HG02885 (cell line): ENCODE results near the gene SUMO2.
A peak's percentile ranks its signal among the peaks of the same experiment; 100 is the strongest.
"Not testable (repeated sequence)": the region's sequence is repeated elsewhere in the genome, so short reads cannot be mapped to it uniquely, and the experiment has no call there.

Source experiments
- ATAC-seq: cut with Tn5 transposase; IDR thresholded peaks from one replicate; pipeline ENCODE4 v1.9.1; 2021; ENCODE audit warnings: mild to moderate bottlenecking; ENCODE audit not compliant: unreplicated experiment, poor library complexity

SUMO2 gene

DNA sequence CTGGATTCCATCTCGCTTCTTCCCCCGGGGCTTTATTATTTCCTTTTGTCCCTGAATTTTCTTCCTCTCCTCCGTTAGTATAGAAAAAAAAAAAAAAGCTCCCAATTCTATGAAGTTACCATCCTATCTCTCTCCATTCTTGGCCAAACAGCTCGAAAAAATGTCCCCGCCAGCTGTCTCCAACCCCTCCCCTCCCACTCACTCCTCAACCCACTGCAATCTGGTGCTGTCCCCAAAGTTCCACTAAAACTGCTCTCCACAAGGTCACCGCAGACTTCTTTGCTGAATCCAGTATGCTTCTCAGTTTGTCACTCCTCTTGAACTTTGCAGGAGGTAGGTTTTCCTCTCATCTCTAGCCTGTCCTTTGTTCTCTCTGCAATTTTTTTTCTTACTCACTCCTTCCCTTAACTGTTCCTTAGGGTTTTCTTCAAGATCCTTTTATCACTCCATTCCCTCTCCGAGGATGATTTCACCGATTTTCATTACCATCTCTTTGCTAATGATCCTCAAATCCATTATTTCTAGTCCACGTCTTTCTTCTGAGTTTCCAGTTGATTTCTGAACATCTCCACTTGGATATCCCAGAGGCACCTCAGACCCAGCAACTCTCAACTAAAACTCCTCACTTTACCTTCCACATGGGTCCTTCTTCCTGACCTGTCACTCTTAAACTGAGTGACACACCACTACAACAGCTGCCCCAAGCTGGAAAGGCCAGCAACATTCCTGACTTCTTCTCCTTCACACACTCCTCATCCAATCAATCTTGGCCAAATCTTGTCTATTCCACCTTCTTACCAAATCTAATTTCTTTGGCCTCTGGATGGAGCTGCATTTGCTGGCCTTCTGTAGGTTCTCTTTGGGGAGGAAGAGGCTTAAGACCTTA is 1.5 kb upstream of the SUMO2 start:
- ATAC-seq: no peak

DNA sequence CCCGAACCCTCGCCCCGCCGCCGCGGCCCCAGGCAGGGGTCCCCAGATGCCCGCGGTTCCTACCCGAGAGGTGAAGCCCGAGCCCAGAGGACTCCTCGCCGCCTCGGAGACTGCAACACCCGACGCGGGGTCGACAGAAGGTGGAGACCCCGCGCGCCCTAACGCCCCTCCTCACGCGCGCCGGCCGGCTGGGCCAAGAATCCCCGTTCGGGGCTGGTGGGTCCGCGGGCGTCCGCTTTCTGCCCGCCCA is 515 bp downstream of the SUMO2 start:
- ATAC-seq: peak; percentile 22

DNA sequence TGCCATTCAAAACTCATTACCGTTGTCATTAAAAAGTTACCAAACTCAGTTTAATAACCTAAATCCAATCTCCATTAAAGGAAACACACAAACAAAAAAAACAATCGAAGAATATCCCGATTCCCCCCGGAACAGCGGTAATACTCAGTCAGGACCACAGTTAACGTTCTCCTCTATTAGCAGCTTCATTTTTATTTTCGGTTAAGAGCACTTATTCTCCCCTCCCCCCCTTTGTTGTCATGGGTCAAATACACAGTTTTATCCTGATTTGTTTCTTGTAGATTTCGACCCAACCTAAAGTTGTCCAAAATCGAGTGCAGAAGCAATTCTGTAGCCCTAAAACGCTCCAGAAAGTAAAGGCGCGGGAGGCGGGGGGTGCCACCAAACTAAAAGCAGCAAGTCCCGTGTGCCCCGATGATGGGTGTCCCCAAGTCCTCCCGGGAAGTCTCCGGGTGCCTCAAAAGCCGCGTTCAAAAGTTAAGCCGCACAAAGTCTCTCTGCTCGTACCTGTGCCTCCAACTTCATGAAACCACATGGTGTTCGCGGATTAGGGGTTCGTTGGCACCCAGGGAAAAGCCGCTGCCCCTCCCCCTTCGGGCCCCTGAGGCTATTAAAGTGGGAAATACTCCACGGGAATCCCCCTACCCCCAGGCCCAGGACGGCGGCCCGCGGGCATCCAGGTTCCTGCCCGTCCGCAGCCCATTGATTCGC is 996 bp downstream of the SUMO2 start:
- peak; percentile 2 for ATAC-seq

DNA sequence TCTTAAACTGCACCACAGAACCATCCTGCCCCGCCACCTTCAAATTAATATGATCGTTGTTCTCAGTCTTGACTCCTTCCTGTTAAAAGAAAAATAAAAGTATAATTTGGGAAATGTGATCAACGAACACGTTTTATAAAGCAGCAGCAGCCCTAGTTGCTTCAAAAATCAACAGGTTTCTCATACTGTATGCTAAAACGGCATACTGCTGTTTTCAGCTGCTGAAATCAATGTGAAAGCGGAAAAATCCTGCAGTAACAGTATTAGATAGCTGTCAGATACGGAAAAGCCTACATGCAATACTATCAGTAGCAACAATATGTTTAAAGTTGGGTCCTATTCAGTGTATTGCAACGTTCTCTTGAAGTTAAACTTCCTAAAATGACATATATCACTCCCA is 1.6 kb downstream of the SUMO2 start:
- ATAC-seq: no peak

DNA sequence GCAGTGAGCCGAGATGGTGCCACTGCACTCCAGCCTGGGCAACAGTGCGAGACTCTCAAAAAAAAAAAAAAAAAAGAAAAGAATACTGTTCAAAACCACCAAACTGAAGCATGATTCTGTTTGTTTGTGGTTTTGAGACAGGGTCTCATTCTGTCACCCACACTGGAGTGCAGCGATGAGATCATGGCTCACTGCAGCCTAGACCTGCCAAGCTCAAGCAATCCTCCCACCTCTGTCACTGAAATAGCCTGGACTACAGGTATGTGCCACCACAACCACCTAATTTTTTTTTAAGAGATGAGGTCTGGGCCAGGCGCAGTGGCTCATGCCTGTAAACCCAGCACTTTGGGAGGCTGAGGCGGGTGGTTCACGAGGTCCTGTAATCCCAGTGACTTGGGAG is 4.3 kb downstream of the SUMO2 start:
- ATAC-seq: no peak

DNA sequence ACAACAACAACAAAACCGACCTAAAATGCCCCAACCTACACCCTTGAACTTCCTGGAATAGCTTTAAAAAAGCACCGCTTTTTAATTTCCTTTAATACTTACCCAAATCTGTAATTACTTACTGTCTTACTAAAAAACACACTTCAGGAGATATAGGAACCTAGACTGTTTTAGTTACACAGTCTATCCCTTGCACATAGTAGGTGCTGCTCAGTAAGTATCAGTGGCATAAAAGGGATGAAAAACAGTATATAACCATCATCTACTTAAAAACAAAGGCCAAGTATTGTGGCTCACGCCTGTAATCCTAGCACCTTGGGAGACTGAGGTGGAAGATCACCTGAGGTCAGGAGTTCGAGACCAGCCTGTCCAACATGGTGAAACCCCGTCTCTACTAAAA is 6.1 kb downstream of the SUMO2 start:
- no peak for ATAC-seq

DNA sequence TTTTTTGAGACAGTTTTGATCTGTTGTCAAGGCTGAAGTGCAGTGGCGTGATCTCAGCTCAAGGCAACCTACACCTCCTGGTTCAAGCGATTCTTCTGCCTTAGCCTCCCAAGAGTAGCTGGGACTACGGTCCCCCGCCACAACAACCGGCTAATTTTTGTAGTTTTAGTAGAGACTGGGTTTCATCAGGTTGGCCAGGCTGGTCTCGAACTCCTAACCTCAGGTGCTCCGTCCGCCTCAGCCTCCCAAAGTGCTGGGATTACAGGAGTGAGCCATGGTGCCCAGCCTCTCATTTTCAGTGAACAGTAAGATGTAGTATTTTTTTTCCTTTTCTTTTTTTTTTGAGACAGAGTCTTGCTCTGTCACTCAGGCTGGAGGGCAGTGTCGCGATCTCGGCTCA is 7.8 kb downstream of the SUMO2 start:
- ATAC-seq: no peak

DNA sequence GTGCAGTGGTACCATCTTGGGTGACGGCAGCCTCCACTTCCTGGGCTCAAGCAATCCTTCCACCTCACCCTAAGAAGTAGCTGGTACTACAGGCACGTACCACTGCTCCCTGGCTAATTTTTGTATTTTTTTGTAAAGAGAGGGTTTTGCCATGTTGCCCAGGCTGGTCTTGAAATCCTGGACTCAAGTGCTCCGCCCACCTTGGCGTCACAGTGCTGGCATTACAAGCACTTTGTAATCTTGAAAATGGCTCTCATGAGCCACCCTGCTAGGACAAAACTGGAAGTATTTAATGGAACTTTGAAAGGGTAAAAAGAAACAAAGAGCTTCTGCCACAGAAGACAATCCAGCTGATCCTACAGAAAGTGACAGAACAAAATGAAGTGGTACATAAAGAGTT is 9.2 kb downstream of the SUMO2 start:
- ATAC-seq: no peak

DNA sequence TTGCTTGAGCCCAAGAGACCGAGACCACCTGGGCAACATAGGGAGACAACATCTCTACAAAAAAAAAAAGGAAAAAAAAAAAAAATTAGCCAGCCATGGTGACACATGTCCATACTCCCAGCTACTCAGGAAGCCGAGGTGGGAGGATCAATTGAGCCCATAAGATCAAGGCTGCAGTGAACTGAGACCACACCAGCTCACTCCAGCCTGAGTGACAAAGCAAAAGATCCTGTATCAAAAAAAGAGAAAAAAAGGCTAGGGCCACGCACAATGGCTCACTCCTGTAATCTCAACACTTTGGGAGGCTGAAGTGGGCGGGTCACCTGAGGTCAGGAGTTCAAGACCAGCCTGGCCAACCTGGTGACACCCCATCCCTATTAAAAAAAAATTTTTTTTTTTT is 13.8 kb downstream of the SUMO2 start:
- no peak for ATAC-seq

DNA sequence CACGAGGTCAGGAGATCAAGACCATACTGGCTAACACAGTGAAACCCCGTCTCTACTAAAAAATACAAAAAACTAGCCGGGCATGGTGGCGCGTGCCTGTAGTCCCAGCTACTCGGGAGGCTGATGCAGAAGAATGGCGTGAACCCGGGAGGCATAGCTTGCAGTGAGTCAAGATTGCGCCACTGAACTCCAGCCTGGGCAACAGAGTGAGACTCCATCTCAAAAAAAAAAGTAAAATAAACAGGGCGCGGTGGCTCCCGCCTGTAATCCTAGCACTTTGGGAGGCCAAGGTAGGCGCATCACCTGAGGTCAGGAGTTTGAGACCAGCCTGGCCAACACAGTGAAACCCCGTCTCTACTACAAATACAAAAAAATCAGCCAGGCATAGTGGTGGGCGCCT is 18.2 kb downstream of the SUMO2 start:
- not testable (repeated sequence) for ATAC-seq

DNA sequence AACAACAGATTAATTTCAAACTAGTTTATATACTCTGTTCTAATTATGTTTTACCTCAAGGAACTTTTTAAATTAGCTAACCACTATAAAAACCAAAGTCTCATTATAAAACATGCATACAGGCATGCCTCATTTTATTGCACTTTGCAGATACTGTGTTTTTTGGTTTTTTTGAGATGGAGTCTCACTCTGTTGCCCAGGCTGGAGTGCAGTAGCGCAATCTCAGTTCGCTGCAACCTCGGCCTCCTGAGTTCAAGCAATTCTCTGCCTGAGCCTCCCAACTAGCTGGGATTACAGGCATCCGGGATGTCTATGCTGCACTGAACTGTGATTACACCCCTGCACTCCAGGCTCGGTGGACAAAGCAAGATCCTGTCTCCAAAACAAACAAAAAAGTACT is 19.7 kb downstream of the SUMO2 start:
- no peak for ATAC-seq

DNA sequence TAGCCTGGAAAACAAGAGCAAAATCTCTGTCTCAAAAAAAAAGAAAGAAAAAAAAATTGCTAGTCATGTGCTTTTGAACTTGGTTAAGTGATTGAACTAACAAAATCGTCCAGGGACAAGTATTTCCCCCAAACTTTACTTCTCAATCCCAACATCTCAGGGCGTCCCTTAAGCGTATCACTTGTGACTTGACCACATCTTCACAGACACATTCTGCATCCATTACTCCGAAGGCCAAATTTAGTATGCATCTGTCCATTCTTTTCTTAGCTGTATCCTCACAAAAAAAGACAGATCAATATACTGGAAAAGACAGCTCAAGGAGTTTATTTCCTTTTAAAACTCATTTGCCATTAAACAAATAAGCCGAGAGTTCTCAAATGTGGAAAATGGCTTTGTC is 22.5 kb downstream of the SUMO2 start:
- ATAC-seq: no peak

DNA sequence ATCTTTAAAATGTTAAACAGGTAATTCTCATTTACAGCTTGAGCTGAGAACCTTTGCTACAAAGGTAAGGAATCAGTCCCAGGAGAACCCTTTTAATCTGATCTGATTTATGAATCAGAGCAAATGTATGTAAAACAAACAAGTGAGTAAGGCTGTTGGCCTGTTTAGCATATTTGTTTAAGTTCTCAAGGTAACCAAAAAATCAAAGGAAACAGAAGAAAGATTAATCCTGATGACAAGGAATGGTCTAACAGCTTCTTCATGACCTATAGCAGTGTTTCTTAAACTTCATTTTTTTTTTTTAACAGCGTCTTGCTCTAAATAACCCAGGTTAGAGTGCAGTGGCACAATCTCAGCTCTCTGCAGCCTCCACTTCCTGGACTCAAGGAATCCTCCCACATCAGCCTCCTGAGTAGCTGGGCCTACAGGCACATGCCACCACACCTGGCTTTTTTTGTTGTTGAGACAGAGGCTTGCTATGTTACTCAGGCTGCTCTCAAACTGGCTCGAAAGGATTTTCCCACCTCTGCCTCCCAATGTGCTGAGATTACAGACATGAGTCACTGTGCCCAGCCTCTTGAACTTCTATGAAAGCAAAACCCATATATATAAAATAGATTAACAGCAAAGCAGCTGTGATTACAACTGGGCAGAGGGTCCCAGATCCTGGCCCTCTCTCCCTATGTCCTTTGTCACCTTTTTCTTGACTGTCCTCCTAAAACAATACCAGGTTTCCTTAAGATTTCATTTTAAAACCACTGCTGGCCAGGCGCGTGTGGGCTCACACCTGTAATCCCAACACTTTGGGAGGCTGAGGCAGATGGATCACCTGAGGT is 23.3 kb downstream of the SUMO2 start:
- ATAC-seq: no peak

DNA sequence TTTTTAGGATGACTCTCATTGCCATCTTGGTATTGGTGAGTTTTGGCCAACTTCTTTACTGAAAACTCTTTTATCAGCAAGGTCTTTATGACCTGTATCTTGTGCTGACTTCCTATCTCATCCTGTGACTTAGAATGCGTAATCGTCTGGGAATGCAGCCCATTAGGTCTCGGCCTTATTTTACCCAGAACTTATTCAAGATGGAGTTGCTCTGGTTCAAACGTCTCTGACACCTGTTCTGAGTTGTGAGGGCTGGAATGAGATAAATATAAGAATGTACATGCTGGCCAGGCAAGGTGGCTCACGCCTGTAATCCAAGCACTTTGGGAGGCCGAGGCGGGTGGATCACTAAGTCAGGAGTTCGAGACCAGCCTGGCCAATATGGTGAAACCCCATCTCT is 24.3 kb downstream of the SUMO2 start:
- not testable (repeated sequence) for ATAC-seq

DNA sequence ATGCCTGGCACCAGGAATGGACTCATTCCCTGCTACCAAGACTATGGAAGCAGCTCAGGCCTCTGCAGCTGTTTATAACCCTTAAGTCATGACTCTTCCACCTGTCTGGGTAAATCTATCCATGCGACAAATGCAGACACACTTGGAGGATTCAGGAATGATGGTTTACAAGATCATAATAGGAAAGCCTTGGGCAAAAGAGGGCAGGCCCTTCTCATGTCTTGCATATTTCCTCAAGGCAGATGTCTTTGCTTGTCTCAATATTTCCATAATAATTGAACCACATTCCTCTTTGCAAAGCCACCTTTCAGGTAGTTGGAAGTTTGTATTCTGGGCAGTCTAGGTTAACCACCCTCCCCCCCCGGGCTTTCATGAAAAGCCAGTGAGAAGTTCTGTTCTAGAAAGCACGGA is 27.6 kb downstream of the SUMO2 start:
- ATAC-seq: no peak

DNA sequence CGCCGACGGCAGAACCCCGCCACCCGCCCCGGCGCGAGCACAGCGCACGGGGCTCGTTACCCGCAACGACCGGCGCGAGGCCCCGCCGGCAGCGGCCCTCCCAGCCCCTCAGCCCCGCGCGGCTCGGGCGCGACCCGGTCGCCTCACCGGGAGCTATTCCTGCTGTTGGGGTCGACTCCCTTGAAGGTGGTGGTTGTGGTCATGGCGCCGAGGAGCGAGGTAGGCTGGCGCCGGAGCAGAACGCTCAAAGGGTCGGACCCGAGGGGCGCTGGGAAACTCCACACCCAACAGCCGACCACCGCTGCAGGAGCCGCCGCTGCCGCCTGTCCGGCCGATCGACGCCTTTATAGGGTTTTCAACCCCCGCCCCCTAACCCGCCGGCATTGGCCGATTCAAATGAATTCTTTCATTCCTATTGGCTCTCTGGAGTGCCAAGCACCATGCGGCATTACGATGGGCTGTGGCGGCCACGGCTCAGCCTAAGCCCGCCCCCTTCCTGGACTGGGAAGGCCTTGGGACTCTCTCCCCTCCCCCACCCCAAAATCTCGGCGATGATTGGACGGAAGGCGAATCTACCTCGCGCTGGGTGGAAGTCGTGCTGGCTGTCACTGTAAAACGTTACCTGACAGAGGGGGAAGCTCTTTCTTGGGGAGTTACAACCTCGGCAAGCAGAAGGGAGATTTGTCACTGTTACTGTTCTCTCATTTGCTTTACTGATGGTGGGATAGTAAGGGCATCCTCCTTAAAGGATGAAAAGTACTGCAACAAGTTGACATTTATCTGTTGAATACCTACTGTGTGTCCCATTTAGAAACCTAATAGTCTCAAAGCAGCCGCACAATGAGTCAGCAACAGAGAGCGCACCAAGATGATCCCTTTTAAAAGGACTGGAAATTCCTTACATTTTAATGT is 28.3 kb downstream of the SUMO2 start, which contains the start of gene JPT1:
JPT1 (minus strand) TSS at position 318 of the 912 bp plus-strand sequence; CDS start at position 203, 115 bp downstream.
- peak; percentile 95 for ATAC-seq

DNA sequence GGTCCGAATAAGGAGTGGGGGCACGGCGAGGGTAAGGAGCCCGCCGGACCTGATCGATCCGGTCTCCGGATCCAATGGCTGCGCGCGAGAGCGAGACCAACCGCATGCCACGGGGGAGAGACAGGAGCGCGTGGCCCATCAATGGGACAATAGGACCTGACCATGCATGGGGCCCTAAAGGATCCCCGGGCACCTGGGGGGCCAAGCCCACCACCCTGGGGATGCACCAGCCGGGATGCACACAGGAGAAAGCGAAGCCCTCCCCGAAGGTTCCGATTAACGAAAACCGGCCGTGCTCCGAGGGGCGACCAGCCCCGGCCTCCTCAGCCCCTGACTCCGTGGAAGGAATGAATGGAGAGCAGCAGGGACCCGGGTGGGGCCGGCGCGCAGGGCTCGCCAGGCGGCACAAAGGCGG is 29.0 kb downstream of the SUMO2 start:
- ATAC-seq: peak; percentile 17

DNA sequence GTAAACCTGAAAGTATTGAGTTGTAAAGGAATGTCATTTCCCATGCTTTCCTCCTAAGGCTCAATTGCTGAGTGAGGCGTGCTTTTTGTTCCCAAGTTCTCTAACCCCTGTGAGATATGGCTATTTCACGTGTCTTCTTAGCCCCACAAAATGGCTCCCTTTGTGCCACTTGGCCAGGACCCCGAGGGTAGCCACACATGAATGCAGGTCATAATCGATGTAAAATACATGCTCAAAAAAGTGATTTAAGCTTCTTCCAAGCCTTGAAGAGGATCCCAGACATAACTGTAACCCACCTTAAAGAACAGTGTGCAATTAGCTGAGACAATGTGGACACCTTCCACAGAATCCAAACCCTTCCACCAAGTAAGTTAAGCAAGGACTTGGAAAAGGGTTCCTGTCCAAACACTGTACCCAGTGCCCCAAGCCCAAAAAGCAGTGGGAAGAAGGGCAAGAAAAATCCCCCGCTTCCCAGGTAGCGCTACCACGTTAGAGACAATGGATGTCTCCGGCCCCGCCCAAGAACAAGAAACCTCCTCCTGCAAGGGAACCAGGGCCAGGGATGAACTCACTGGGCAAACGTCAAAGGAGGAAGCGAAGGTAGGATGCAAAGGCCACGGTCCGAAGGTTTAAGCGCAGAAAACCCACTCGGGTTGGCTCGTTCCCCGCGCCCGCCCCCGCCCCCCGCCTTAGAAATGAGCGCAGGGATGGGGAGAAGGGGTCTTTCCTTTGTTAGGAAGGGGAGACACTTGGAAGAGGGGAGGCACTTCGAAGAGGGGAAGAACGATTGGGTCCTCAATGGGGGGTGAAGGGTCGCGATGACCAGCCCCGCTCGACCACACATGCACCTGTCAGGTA is 29.6 kb downstream of the SUMO2 start:
- no peak for ATAC-seq

DNA sequence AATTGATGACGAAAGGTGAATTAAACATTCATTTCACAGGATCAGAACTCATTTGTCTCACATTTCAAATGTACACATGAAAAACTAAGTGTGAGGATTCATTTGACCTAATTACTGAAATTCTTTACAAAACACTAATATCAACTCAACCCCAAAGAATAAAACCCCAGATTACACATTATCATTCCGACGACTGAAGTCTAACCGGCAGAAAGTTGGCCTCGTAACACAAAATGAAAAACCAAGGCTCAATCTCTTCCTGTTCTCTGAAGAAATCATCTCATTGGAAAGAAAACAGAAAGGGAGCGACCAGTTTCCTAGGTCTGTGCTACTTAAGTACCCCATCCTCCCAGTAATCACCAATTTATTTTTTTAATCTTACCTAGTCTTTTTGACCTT is 30.2 kb downstream of the SUMO2 start:
- ATAC-seq: no peak
